ENCODE results near the gene WDR35.
"Not testable (repeated sequence)": the region's sequence is repeated elsewhere in the genome, so short reads cannot be mapped to it uniquely, and the experiment has no call there.

The WDR35 gene

DNA sequence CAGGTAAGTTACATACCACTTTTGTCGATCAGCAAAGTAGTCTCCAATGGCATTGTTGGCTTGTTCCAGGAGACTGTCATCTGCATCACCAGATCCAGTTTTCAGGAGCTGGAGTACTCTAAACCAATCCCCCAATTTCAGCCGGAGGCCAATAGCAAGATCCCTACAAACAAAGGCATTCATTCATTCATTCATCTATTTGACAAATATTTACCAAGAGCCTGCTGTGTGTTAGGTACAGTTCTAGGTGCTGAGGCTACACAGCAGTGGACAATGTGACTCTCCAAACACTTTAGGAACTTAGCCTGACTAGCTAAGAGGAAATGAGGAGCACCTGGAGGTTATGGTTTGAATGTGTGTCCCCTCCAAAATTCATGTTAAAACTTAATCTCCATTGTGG lies 53.7 kb downstream of the WDR35 start:
- no peak for DNase-seq

DNA sequence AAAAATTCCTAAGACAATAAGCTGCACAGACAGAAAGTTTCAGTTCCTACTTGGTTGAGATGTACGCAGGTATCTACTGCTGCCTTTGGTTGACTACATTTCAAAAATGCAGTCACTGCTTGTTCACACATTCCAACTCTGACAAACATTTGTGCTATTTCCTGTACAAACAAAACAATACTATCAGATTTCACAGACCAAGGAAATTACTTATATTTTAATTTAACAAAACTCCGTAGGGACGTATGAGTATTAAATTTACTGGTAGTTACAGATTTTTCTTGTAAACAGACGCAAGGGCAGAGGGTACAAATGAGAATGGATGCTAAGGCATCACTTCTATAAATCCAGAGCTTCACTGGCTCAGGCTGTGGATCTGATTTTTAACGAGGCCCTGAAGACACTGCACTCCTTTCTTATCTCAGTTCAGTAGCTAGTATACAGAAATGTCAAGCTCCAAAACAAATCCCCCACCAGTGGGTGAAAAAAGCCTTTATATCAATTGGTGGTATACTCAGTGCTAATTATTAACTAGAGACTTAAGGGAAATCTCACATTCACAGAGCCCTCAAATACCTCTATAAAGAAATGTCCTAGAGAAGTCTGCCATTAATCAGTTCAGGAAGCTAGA lies 56.4 kb downstream of the WDR35 start:
- peak; percentile 89 for DNase-seq

DNA sequence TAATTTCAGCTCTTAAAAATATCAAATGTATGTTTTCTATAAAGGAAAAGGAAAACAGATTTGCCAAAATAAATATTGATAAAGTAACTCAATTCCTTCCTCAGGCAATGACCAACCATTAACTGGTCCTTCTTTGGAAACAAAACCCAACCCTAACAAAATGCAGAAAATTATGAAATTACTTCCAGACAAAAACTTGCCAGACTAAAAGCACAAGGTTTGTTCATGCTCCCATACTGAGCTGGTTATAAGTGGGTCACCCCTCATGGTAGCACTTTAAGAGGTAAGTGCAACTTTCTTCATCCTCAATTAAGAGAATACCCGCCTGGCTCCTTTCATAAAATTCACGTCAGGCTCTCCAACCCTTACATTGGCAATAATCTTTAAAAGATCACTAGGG lies 57.0 kb downstream of the WDR35 start:
- DNase-seq, result no peak

DNA sequence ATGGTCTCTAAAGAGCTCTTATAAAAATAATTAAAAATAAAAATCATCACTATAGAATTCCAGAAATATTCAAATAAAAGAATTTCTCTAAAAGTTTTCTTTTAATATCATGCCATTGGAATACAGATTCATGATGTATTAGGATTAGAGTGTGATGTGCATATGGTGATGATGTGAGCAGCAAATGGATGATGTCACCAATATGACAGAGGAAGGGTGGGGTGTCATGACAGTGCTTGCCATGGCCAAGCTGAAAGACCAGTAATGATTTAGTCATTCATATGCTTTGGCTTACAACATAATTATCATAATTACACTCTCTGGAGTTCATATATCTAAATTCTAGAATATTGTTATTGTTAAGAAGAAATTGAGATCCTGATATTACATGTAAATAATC lies 60.7 kb downstream of the WDR35 start:
- DNase-seq, result no peak

DNA sequence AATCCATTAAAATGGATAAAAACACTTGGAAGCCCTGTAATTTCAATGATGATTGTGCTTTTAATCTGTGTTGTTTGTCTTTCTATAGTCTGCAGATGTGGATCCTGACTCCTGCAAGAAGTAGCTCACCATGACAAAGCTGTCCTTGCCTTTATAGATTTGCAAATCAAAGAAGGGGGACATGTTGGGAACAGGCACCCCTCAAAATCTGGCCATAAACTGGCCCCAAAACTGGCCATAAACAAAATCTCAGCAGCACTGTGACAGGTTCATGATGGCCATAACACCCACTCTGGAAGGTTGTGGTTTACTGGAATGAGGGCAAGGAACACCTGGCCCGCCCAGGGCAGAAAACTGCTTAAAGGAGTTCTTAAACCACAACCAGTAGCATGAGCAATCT lies 62.1 kb downstream of the WDR35 start:
- DNase-seq, result not testable (repeated sequence)

DNA sequence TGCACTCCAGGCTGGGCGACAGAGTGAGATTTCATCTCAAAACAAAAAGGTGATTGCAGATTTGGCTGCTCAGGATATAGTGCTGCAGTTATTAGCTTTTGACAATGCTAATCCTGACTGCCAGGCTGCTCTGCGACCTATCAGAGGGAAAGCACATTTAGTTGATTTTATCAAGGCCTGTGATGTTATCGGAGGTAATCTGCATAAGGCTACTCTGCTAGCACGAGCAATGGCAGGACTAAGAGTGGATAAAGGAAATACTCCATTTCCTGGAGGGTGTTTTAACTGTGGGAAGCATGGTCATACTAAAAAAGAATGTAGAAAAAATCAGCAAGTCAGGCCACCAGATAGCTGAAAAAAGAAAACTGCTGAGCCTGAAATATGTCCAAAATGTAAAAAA lies 65.4 kb downstream of the WDR35 start:
- DNase-seq, result not testable (repeated sequence)

DNA sequence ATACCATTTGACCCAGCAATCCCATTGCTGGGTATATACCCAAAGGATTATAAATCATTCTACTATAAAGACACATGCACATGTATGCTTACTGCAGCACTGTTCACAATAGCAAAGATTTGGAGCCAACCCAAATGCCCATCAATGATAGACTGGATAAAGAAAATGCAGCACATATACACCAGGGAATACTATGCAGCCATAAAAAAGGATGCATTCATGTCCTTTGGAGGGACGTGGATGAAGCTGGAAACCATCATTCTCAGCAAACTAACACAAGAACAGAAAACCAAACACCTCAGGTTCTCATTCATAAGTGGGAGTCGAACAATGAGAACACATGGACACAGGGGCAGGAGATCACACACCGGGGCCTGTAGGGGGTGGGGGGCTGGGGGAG lies 67.7 kb downstream of the WDR35 start:
- not testable (repeated sequence) for DNase-seq

DNA sequence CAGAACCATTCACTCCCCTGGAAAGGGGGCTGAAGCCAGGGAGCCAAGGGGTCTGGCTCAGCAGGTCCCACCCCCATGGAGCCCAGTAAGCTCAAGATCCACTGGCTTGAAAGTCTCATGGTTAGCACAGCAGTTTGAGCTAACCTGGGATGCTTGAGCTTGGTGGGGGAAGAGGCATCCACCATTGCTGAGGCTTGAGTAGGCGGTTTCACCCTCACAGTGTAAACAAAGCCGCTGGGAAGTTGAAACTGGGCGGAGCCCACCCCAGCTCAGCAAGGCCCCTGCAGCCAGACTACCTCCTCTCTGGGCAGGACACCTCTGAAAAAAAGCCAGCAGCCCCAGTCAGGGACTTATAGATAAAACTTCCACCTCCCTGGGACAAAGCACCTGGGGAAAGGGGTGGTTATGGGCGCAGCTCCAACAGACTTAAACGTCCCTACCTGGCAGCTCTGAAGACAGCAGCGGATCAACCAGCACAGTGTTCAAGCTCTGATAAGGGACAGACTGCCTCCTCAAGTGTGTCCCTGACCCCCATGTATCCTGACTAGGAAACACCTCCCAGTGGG lies 73.4 kb downstream of the WDR35 start:
- DNase-seq, result no peak

DNA sequence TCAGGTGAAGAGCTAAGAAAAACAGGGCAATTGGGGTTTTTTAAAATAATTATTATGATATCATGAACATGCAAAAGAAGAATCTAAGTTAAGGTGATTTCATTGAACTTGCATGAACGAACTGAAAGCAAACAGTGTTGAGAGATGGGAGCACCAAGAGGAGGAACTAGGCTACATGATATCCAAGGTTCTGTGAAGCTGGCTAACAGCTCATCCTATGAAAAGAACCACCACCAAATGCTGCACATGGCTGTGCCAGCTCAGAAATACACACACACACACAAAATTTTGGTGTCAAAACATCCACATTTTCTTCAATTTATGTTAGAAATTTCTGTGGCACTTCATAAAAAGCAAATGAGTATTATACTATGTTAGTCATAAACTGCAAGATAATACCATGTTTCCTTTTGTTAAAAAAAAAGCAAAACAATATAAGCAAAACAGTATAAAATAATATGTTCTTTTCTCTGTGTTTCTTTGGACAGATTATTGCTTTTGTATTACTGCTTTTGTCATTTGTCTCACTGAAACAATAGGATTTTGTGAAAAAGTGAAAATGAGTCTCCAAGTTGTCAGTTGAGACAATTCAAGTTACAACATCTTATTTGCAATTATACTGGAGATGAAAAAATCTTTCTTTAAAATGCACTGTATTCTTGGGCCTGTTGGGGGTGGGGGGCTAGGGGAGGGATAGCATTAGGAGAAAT lies 75.5 kb downstream of the WDR35 start:
- DNase-seq, result no peak

DNA sequence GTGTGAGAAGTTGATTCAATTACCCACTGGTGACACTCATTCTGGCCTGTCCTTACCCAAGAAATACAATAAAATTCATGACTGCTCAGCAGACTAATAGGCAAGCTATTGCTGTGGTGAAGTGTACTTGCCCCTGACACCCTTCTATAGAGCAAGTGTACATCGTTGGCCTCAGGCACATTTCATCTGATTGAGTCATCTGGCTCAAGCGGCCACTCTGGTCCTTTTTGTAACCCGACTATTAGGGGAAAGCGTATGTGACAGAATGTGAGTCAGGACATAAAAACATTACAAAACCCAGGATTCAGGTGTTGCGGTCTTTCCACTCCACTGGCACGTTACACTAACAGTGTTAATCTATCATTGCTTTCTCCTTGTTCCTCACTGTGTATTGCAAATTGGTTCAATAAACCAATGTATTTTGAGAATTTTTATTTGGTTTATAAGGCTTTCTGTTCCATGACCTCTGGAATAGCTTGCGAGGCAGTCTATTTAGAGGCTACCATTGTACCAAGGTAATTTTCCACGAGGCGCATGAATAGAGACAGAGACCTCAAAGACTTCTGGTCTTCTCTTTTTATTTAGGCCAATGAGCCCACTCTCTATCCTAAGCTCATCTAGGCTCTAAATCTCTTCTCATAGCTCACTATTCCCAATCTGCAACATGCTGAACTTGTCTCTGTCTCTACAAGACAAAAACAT lies 77.9 kb downstream of the WDR35 start:
- DNase-seq, result peak; percentile 95

DNA sequence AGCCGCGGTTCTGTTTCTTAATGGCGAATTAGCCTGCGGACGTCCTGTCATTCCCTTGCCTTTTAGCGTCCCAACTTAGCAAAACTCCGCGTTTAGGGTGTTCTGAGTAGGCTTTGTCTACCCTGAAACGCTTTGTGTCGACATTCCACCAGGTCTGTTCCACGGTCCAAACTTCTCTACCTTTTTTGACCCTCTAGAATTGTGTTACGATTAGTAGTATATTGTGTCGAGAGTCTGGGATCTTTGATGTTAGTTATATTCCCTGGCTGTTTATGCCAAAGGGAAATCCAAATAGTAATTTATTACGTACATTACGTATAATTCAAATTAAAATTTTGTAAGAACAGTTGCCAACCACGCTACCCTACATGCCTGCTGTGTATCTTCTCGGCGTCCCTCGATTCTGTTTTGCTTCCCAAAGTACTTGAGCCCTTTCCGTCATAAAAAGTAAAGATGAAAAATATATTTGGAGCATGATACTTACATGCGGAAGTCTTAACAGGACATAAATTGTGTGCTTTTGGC lies 87.6 kb downstream of the WDR35 start:
- peak; percentile 26 for DNase-seq

DNA sequence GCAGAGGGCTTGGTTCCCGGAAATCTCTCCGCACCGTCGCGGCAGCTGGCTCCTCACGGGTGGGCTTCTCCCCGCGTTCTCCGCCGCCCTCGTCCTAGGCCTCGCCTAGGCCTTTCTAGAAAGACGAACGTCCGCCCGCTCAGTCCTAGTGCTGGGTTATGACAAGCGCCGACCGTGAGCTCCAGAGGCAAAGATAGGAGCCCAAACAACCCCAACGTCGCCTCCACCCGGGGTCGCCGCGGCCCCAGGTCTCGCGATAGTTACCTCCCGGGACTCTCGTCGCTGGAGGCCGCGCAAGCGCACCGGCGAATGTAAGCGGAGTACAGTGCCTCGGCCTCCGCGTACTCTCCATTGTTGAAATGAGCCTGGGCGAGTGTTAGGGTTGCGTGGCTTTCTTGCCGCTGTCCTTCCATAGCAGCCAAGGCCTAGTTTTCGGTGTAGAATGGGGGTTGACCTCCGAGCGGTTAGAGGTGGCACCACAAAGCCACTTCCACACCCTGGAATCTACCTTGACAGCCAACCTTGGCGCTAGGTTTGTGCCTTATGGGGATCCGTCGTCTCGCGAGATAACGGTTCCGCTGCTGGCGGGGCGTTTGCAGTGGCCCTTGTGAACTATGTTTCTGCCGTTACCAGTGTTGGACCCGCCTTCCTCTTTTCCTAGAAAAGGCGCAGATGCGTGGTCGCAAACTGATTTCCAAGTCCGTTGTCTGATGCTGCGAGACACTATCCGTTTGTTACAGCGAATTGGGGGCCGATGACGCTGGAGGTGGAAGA lies 88.3 kb downstream of the WDR35 start, which contains the start of gene TTC32:
Gene TTC32 (minus strand): TSS at position 542 of the 774 bp plus-strand sequence. CDS start 129 bp downstream, at position 413.
- DNase-seq, result peak; percentile 88

DNA sequence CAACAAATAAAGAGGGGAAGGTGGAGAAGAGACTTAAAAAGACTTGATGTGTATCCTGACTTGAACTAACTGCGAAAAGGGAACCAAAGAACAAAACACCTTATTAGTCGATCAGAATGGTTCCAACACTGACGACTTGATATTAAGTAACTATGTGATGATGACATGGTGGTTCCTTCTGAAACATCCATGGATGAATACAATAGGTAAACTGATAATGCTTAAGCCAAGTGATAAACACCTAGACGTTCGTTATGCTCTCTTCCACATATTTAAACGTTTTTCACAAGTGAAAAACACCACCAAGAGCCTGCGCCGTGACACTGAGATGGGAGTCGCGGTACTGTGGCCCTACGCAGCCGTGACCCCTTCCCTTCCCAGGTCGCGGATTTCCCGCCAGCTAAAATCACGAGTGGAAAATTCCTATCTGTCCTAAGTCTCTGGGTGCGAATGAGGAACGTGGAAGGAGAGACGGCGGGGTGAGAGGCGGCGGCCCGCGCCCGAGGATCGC lies 88.9 kb downstream of the WDR35 start:
- no peak for DNase-seq

DNA sequence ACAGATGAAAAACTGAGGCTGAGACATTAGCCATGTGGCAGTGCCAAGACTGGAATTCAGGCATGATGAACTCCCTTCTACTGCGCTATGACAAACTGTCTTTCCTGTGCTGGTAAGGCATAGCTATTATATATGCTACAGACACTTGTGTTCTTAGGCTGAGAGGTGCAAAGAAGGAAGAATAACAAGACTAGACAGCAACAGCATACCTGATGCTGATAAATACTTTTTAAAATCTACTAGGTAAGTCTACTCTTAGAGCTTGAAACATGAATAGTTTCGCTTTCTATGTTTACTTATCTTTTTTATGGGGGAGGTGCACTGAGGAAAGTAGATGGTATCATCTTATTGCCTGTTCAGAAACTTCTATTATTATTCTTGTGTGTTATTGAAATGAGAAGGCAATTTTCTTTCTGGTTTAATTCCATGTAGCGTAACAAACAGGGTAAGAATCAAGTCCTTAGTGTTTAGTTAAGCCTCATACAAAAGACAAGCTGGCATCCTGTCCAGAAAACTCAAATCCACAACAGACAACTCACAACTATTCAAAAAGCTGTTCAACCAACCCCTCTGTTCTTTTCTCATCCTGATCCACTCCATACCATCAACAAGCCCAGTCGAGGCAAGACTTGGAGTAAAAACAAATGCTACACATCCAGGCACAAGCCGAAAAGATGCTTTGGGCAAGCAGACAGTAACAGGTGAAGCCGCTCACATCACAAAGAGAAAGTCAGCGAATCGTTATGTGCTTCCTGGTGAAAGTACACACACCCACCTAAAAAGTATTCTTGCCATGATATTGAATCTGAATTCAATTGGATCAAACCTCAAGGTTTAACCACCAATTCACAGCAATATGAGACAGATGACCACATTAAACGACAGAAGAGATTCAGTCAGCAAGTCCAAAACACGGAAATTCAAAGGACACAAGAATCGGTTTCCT lies 89.6 kb downstream of the WDR35 start:
- no peak for DNase-seq

DNA sequence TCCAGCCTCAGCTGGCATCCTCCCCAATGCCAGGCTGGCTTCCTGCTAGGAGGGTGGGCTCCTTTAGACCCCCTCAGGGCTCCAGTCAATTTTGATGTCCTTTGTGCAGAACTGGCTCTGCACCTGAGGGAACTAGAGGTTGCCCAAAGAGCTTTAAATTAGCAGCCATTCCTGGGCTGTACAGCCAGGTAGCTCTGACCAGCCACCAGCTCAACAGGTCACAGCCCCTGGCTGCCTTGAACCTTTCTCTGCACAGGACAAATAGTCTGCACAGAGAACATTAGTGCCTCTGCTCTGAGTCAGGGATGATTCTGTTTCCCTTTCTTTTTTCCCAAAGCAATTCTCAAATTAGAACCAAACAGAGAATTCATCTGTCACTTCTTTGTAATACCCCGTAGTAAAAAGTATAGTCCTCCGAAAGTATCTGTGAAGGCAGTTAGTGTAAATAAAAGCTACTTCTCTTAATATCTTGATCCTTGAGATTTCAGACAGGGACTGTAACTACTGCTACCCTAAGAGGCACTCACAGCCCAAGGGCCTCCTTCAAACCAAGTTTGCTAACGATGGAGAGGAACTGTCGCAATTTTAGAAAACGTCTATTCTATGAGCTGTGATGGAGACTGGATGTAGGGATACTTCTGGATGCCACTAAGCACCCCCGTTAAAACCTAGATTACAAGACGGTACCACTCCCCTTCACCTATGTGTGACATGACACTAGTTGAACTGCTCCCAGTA lies 91.1 kb downstream of the WDR35 start:
- DNase-seq, result no peak

DNA sequence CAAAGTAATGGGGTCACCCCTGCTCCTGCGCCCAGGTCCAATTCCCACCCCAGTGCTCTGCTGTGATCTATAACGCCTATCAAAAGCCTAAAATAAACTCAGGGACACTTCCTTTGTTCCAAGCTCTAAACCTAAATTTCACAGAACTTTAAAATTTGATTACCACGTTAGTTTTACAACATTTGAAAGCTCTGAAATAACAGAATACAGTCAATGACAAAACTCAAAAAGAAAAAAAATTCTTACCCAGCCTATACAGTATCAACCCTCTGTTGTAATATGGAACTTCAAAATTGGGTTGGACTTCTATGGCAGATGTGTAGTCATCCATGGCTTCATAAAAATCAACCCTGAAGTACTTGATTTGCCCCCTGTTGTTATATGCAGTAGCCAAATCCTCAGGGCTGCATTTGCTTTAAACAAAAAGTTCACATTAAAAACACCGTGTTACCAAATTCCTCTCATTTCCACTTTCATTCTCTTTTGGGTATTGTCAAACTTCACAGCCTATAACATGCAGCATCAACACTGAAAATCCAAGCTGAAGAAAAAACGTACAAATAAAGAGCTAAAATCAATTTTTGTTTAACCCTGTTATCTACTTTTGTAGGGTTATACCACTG lies 92.2 kb downstream of the WDR35 start:
- DNase-seq, result no peak

DNA sequence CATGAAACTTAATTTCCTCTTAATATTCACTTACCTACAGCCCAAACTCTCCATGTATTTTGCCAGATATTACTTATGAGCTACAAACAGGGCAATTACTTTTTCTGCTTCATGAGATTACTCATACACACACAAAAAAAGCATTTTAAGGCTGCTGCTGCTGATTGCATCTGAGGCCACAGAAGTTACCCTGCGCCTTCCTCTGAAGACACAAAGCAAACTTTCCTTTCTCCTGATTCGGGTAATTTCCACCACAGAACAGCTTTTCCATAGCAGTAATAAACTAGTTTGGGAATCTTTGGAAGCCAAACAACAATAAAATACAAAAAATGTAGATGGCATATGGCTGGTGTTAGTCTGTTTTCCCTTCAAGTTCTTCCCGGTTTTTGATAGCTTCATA lies 94.4 kb downstream of the WDR35 start:
- DNase-seq, result no peak

DNA sequence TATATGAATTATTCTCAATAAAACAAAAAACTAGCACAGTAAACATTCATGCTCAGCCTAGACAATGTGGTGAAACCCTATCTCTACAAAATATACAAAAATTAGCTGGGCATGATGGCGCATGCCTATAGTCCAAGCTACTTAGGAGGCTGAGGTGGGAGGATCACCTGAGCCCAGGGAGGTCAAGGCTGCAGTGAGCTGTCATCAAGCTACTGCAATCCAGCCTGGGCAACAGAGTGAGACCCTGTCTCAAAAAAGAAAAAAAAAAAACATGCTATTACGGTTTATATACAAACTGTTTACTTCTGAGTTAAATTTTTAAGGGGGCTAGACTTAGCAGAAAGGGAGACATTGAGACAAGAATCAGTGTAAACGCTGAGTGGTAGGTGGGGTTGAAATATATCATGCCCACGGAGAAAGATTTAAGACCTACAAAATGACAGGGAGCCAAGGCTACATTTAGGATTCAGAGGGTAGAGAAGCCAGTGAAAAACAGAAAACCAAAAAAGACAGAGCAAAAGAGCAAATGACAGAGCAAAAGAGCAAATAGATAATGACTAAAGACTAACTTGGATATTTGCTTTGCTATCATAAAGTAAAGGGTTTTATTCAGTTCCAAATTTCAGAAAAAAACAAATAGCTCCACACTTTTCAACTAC lies 95.6 kb downstream of the WDR35 start:
- no peak for DNase-seq

DNA sequence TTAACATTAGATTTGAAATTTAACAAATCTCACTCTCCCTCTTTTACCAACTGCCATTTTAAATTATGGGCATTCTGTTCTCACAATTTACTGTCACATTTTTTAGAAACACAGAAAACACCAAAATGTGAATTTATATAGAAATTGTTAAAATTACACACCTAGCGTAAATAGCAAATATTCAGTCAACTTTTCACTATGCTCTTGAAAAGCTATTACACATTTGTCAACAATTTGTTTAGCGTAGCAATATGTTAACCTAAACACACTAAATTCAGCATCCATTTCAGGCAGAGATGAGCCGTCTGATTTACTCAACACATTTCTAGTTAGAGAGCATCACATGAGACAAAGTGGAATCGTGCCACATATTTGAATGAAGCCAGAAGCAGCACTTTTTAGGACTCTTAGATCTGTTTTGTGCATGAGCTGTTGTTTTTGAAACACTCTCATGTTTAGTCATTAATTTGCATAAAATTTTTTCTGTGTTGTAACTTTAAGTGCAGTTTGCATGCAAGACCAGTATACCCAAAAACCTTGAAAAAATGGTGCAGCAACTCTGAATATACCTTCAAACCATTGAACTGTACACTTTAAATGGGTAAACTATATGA lies 96.3 kb downstream of the WDR35 start:
- DNase-seq, result peak; percentile 68
